ENCODE data around the gene SLC7A10.

SLC7A10 gene

GRCh38 chr19:33248553-33248953 lies 22.9 kb upstream of the SLC7A10 start:
- H3K4me3 ChIP-seq (ENCODE audit: low read length), result no peak overlapping the region
- no peak for TF ChIP-seq ZNF274 (IDR thresholded peaks at IDR 0.05; ENCODE audit: low read depth, low read length)

DNA sequence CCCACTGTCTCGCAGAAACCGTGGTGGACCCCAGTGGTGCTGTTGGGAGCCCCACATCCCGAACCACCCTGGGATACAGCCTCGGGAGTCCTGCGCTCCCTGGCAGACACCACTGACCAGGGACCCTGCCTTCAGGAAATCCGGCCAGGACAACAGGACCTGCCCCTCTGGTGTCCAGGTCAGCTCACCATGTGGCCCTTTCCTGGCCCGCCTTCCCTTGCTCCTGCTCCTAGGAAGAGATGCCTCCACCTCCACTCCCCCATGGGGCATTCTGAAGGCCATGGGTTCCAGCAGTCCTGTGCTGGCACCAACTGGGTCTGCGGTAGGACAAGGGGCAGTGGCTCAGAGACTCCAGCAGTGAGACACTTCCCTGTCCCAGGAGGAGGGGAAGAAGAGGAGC lies 22.5 kb upstream of the SLC7A10 start:
- TF ChIP-seq ZNF274 (IDR thresholded peaks at IDR 0.05; ENCODE audit: low read depth, low read length), result no peak
- no peak overlapping the region for H3K4me3 ChIP-seq (ENCODE audit: low read length)

DNA sequence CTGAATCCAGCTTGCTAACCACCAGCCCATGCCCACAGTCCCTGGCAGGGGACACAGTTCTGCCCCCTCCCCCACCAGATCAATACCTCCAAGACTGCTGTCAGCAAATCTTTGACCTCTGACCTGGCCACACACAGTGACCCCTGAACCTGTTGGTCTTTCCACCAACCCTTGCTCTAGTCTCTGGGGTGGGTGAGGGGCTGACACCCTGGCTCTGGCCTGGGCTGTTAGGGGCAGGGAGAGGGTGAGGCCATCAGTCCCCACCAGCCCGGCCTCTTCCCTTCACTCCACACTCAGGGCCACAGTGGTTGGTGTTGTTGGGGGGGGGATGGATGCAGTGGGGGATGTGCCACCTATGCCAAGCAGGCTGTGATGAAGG lies 21.8 kb upstream of the SLC7A10 start:
- TF ChIP-seq ZNF274 (IDR thresholded peaks at IDR 0.05; ENCODE audit: low read depth, low read length), result no peak
- H3K4me3 ChIP-seq (ENCODE audit: low read length), result no peak overlapping the region

DNA sequence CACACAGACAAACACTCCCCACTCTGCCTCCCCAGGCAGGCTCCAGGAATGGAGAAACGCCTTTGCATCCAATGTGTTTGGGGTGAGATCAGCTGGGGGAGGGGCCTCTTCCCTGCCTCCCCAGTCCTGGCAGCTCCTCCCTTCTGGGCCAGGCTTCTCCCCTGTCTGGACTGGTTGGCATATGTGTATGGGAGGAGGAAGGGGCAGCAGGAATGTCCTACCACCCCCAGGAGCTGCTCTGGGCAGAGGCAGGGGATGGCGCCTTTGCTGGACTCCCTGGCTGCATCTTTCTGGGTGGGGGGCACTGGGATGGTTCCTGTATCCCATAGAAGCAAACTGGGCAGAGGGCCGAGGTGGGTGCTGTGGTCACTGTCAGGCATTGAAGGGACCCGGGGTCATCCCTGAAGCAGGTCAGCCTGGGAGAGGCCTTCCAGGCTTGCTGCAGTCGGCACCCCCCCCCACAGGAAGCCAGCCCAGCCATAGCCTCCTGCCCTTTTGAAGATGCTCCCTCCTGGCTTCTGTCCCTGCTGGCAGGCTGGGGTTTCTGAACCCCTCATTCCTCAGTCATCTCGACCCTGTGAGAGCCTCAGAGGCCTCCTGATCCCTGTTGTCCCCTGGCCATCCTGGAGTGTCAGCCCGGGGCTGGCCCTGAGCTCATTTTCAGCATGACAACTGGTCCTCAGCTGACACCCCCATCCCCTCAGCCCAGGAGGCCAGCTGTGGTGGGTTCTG lies 21.2 kb upstream of the SLC7A10 start:
- no peak for TF ChIP-seq ZNF274 (IDR thresholded peaks at IDR 0.05; ENCODE audit: low read depth, low read length)

GRCh38 chr19:33245948-33246708 lies 20.5 kb upstream of the SLC7A10 start:
- TF ChIP-seq ZNF274 (IDR thresholded peaks at IDR 0.05; ENCODE audit: low read depth, low read length), result no peak
- H3K4me3 ChIP-seq (ENCODE audit: low read length), result no peak overlapping the region

More for the DNA sequence above, 21.2 kb upstream of the SLC7A10 start:
- no peak overlapping the region for H3K4me3 ChIP-seq (ENCODE audit: low read length)

- TF ChIP-seq ZNF274 (IDR thresholded peaks at IDR 0.05; ENCODE audit: low read depth, low read length), result no peak
- H3K4me3 ChIP-seq (ENCODE audit: low read length), result no peak overlapping the region
Measured at GRCh38 chr19:33242911-33243310, 17.3 kb upstream of the SLC7A10 start.

- TF ChIP-seq ZNF274 (IDR thresholded peaks at IDR 0.05; ENCODE audit: low read depth, low read length), result no peak
- no peak overlapping the region for H3K4me3 ChIP-seq (ENCODE audit: low read length)
Measured at GRCh38 chr19:33242131-33242530, 16.5 kb upstream of the SLC7A10 start.

DNA sequence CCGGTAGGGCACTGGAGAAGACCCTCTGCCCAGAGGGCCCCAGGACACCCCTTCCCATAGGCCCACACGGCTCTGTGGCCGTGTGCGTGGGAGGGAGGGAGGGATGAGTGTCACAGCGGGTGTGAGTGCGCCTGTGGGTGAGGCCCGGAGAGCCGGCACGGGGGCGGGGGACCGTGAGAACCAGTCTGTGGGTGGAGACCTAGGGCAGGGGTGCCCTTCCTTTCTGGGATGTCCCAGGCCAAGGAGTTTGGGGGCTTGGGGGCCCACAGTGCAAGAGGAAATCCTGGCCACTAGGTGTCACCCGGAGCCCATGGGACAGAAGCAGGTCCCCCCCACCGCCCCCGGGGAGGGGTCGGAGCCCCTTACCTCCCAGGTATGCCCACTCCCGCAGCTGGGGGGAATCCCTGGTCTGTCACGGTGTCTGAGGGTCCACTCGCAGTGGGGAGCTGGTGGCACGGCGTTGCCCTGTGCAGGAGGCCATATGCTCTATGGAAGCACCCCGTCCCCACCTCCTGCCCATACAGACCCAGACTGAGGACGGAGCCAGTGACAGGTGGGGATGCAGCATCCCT lies 16.0 kb upstream of the SLC7A10 start:
- TF ChIP-seq ZNF274 (IDR thresholded peaks at IDR 0.05; ENCODE audit: low read depth, low read length), result no peak
- H3K4me3 ChIP-seq (ENCODE audit: low read length), result no peak overlapping the region

DNA sequence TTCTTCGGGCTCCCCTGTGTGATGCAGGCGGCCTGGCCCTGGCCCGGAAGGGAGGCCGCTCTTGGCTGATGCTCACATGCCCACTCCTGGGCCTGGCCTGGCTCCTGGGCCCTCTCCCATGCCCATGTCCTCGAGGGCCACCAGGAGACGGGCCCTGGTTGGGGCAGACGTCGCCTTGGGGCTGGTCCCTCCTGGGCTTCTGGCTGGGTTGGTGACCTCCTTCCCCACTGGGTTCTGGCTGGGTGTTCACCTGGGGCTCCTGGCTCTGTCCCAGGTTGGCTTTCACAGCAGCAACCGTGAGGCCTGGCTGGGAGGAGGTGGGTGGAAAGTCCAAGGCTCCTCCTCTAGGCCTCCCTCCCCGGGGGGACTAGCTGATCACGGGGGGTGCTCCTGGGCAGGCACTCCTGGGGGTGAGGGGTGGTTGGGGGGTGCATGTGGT lies 15.5 kb upstream of the SLC7A10 start:
- no peak for TF ChIP-seq ZNF274 (IDR thresholded peaks at IDR 0.05; ENCODE audit: low read depth, low read length)
- no peak overlapping the region for H3K4me3 ChIP-seq (ENCODE audit: low read length)

DNA sequence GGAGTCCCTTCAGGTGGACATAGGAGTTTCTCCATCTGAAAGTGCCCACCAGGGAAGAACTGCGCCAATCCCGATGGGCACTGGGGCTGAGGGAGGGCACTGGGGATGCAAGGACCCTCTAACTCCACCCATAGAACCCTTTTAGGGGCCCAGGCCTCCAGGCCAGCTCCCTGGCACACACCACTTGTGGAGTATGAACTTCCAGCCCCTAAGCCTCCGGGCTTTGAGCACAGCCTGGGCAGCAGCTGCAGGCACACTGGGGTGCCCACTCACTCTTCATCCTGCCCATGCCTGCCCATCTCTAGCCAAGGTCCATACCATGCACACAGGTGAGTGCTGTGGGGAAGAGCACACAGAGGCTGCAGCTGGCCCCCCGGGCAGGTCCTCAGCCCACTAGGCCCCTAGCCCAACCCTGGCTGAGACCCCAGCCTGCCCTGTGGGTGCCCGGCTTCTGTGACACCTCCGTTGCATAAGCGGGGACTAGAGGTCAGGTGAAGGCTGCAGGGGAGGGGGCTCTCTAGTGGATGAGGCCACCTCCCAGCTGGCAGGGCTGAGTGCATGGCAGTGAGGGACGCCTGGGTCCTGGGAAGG lies 14.6 kb upstream of the SLC7A10 start:
- no peak for TF ChIP-seq ZNF274 (IDR thresholded peaks at IDR 0.05; ENCODE audit: low read depth, low read length)

GRCh38 chr19:33239223-33239975 lies 13.7 kb upstream of the SLC7A10 start:
- H3K4me3 ChIP-seq (ENCODE audit: low read length), result no peak overlapping the region
- TF ChIP-seq ZNF274 (IDR thresholded peaks at IDR 0.05; ENCODE audit: low read depth, low read length), result no peak

More for the DNA sequence above, 14.6 kb upstream of the SLC7A10 start:
- no peak overlapping the region for H3K4me3 ChIP-seq (ENCODE audit: low read length)

DNA sequence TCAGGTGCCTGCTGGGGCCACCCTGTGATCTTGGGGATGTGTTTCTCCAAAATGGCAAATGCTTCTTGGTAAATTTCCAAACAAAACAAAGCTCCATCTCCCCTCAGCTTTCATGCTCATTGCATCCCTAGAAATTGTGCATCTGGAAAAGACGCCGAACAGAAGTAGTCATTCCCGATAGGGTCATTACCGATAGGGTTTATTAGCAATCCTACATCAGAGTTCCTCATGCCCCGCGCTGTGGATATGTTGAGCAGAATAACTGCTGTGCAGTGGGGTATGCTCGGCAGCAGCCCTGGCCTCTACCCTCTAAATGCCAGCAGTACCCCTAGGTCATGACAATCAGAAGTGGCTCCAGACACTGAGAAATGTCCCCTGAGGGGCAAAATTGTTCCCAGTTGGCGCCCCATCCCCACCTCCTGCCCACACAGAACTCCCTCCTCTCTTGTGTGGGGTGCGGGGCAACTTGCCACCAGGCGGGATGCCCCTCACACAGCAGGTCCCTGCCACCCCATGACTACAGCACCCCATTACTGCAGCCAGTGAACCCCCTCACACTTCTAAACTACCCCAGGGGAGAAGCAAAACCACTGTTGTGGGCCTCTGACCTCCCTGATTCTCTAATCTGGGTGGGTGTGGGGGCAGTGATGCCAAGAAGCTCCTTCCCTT lies 13.0 kb upstream of the SLC7A10 start:
- no peak overlapping the region for H3K4me3 ChIP-seq (ENCODE audit: low read length)
- no peak for TF ChIP-seq ZNF274 (IDR thresholded peaks at IDR 0.05; ENCODE audit: low read depth, low read length)

DNA sequence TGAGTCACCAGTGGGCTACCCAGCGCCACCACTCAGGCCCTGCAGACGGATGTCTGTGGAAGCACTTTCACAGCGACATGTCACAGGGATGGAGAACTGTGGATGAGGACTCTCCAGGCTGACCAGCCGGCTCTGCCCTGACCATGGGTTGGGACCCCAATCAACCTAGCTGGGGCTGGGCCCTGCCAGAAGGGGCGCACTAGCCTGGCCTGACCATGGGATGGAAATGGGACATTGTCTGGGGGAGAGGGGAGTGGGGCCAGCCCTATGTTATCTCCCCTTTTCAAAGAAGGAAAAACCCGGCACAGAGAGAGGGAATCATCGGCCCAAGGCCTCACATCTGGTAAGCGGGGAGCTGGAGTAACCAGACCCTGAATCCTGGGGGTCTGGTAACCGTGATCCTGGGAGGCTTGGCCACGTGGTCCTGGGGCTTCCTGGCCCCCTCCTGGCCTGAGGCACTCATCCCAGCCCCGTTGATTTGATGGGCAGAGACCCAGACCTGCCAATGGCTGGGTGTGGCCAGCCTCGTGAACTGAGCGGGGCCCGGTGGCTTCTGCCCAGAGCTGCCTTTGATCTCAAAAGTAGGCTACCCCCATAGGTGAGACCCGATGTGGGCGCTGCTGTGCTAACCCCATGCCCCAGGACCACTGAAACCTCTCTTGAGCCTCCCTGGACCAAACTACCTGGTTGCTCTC lies 11.2 kb upstream of the SLC7A10 start:
- no peak overlapping the region for H3K4me3 ChIP-seq (ENCODE audit: low read length)
- TF ChIP-seq ZNF274 (IDR thresholded peaks at IDR 0.05; ENCODE audit: low read depth, low read length), result no peak
